BE2C (cell line): ENCODE results near the gene VSIG10.
A peak's percentile ranks its signal among the peaks of the same experiment; 100 is the strongest.

Experiments used
- DNase-seq: peaks from one replicate; pipeline ENCODE4 v3.0.0-alpha.2; 2020
- H3K27me3 ChIP-seq: fragments of 250-450 bp; sonication (Bioruptor Pico); 2 replicates; pipeline ENCODE4 v1.5.1; 2020; ENCODE audit warnings: mild to moderate bottlenecking
- H3K36me3 ChIP-seq: fragments of 250-450 bp; sonication (Bioruptor Pico); 2 replicates; pipeline ENCODE4 v1.5.1; 2020; ENCODE audit warnings: mild to moderate bottlenecking
- H3K4me1 ChIP-seq: fragments of 250-450 bp; sonication (Bioruptor Pico); 2 replicates; pipeline ENCODE4 v1.5.1; 2020
- H3K4me3 ChIP-seq: 2 replicates; pipeline ENCODE4 v1.5.1; 2011; ENCODE audit warnings: low read depth, low read length
- H3K9me3 ChIP-seq: fragments of 250-450 bp; sonication (Bioruptor Pico); 2 replicates; pipeline ENCODE4 v1.5.1; 2020
- CTCF ChIP-seq: IDR thresholded peaks from 2 replicates; pipeline ENCODE4 v1.5.1; 2012; ENCODE audit warnings: mild to moderate bottlenecking, low read depth, low read length

Gene VSIG10

GRCh38 chr12:118034429-118035189 lies 69.2 kb downstream of the VSIG10 start:
- H3K4me3 ChIP-seq = no peak overlapping the region
- H3K36me3 ChIP-seq = peaks cover 80% of the 10 kb centered on the region
- peak; percentile 36 for DNase-seq
- H3K27me3 ChIP-seq = no peaks in the 10 kb centered on the region
- no peaks in the 10 kb centered on the region for H3K9me3 ChIP-seq
- peak; percentile 53 for TF ChIP-seq CTCF
- H3K4me1 ChIP-seq = no peaks in the 10 kb centered on the region; the same call in 1 of the 2 replicates

DNA sequence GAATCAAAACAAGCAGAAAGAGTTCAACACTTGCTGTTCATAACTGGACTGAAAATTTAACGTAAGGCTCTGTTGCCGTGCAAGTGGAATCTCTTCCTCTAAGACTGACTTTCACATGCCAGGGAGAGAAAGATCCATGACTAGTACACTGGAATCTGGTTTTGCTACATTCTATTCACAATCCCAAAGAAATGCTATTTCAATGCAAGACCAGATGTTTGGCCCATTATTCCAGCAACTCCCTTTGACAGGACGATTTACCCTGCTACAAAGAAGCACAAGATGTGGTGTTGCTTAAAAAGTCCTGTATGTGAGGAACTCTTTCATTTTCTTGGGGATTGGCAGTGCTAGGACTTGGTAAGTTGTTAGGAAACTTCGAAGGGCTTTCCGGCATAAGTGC lies 69.9 kb downstream of the VSIG10 start:
- Histone ChIP-seq H3K9me3 (no peaks in the 10 kb centered on the region), H3K4me3 (no peak overlapping the region), H3K36me3 (peaks cover 77% of the 10 kb centered on the region), H3K27me3 (no peaks in the 10 kb centered on the region), H3K4me1 (no peaks in the 10 kb centered on the region; the same call in 1 of the 2 replicates)
- DNase-seq = no peak
- no peak for TF ChIP-seq CTCF

- no peak for DNase-seq
- Histone ChIP-seq H3K4me1 (no peaks in the 10 kb centered on the region; the same call in 1 of the 2 replicates), H3K9me3 (no peaks in the 10 kb centered on the region), H3K27me3 (no peaks in the 10 kb centered on the region), H3K4me3 (no peak overlapping the region), H3K36me3 (peaks cover 77% of the 10 kb centered on the region)
- TF ChIP-seq CTCF = no peak
Observed at GRCh38 chr12:118033323-118033722, 70.5 kb downstream of the VSIG10 start.

- Histone ChIP-seq H3K36me3 (peaks cover 77% of the 10 kb centered on the region), H3K4me1 (no peaks in the 10 kb centered on the region; the same call in 1 of the 2 replicates), H3K4me3 (no peak overlapping the region), H3K9me3 (no peaks in the 10 kb centered on the region), H3K27me3 (no peaks in the 10 kb centered on the region)
- no peak for DNase-seq
- TF ChIP-seq CTCF = no peak
Observed at GRCh38 chr12:118032188-118032587, 71.6 kb downstream of the VSIG10 start.

GRCh38 chr12:118029166-118029565 lies 74.6 kb downstream of the VSIG10 start:
- no peak for TF ChIP-seq CTCF
- DNase-seq = no peak
- H3K4me3 ChIP-seq = no peak overlapping the region
- H3K27me3 ChIP-seq = no peaks in the 10 kb centered on the region
- peaks cover 73% of the 10 kb centered on the region for H3K36me3 ChIP-seq
- H3K9me3 ChIP-seq = no peaks in the 10 kb centered on the region
- H3K4me1 ChIP-seq = no peaks in the 10 kb centered on the region

- no peaks in the 10 kb centered on the region for H3K9me3 ChIP-seq
- peaks cover 75% of the 10 kb centered on the region for H3K36me3 ChIP-seq
- no peaks in the 10 kb centered on the region for H3K4me1 ChIP-seq
- H3K4me3 ChIP-seq = no peak overlapping the region
- DNase-seq = no peak
- no peaks in the 10 kb centered on the region for H3K27me3 ChIP-seq
- TF ChIP-seq CTCF = no peak
Observed at GRCh38 chr12:118025168-118025567, 78.6 kb downstream of the VSIG10 start.
